NCI-H128 (cell line): Measurements from ENCODE around the gene THBD.
"Not testable (repeated sequence)": the region's sequence is repeated elsewhere in the genome, so short reads cannot be mapped to it uniquely, and the experiment has no call there.

Source experiments
- DNase-seq: peaks from one replicate; lab custom pipeline; 2025; ENCODE audit not compliant: unreplicated experiment; lab: John Stamatoyannopoulos, UW

THBD gene

DNA sequence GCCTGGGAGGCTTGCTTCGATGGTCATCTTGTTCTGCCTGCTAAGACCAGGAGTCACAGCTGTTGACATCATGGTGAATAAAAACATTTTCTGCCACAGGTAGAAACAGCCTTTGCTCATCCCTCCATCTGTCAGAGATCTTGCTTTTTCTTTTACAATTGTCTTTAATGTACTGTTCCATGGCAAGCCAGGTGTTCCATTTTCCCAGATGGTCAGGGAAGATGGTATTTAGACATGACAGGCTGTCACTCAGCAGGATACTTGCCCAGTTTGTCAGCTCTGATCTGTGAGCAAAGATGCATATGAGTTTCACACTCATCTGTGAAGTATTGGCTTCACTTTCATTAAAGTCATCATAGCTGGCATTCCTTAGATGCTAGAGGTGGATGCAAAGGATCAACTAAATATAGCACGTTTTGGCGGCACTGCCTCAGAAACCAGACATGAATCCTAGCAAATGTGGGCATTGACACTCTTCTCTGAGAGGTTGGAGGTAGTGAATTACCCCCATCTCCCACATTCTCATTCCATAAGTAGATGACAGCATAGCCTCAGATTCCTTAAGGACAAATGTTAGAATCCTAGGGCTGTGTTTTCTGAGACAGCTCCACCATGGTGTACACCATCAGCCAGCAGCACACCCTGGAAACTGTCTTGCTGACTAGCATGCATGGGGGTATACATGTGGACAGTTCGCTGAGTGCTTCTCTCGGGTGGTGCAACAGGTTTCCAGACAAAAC, 10.2 kb downstream of the THBD start:
- DNase-seq: no peak

DNA sequence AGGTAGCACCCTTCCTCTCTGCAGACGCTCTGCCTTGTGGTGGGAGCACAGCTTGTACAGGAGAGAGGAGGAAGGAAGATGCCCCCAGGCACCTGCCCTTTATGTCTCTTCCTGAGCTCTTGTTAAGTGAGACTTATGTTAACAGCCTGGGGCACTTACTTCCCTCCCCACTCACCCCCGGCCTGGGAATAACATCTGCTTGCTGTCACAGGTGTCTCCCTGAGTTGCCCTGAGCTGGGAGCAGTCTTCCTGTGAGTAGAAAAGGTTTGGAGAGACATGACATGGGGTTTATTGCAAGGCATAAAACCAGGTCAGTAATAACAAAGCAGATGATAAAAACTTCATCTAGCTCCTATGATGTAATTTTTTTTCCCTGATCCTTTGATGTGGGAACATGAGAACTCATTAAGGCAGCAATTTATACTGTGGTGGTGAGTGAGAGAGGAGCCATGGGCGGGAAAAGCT, 12.4 kb downstream of the THBD start:
- no peak for DNase-seq

DNA sequence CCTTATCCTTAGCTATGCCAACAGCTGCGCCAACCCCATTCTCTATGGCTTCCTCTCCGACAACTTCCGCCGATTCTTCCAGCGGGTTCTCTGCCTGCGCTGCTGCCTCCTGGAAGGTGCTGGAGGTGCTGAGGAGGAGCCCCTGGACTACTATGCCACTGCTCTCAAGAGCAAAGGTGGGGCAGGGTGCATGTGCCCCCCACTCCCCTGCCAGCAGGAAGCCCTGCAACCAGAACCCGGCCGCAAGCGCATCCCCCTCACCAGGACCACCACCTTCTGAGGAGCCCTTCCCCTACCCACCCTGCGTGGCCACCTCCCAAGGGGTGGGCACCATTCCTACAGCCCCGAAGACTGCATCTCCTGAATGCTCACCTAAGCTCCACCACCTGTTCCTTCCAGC, 13.1 kb downstream of the THBD start:
- no peak for DNase-seq

DNA sequence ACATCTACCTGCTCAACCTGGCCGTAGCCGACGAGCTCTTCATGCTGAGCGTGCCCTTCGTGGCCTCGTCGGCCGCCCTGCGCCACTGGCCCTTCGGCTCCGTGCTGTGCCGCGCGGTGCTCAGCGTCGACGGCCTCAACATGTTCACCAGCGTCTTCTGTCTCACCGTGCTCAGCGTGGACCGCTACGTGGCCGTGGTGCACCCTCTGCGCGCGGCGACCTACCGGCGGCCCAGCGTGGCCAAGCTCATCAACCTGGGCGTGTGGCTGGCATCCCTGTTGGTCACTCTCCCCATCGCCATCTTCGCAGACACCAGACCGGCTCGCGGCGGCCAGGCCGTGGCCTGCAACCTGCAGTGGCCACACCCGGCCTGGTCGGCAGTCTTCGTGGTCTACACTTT, 13.7 kb downstream of the THBD start:
- no peak for DNase-seq

DNA sequence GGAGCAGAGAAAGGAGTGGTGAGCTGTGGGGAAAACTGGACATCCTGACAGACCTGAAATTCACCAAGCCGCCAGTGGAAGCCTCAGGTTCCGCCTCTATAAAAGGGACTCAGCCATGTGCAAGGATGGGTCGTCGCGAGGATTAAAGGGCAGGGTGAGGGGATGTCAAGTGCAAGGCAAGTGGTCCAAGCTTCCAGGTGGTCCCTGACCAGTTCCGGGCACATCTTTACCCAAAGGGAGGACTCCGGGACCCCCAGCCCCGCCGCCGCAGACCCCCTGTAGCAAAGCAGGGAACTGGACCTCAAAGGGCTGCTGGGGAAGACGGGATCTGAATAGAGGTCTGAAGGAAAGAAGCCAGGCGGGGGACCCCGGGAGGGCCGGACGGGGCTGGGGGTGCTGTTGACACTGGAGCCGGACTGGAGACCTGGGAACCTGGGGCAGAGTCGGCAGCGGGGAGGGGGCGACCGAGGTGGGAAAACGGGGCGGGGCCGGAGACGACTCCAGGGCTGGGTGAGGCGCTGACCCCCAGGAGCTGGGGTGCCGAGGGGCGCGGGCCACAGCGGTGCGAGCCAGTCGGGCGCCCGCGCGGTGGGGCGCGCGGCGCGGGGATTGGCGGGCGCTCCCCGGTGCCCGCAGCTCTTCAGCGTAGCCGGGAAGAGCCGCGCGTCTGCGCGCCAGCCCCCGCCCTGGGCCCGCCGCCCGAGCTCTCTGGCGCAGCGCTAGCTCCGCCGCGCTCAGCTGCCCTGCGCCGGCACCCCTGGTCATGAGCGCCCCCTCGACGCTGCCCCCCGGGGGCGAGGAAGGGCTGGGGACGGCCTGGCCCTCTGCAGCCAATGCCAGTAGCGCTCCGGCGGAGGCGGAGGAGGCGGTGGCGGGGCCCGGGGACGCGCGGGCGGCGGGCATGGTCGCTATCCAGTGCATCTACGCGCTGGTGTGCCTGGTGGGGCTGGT, 14.5 kb downstream of the THBD start, which contains the start of gene SSTR4:
Gene SSTR4 (plus strand): TSS at position 592 of the 951 bp plus-strand sequence. CDS start 172 bp downstream, at position 764.
- no peak for DNase-seq

DNA sequence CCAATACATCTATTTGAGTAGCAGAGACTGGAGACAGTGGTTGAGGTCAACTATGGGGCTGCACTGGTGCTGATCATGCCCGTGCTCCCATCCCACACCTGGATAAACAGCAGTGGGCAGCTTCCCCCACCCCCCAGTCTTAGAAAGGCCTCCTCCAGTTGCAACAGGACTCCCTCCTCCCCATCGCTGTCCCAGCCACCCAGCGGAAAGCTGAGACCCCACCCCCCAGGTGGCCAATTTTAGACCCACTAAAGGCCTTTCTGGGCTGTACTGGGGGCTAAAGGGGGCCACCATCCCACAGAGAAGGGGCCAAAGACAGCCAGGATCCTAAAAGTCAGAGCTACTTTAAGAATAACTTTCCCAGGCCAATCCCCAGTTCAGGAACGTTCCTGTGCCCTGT, 15.6 kb downstream of the THBD start:
- DNase-seq: no peak

DNA sequence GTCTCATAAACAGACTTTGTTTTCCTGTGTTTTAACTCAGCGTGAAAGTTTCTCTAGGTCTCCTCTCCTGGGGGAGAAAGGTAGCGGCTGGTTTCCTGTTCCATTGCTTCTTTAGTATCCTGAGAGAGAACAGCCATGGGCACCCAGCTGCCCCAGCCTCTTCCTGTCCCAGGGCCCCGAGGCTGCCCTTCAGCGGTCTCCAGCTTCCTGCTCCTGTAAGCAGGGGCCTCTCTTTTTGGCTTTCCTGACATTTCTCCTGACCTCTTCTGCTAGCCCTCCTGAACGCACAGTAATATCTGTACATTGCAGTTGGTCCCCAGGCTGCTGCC, 16.8 kb downstream of the THBD start:
- DNase-seq: no peak

DNA sequence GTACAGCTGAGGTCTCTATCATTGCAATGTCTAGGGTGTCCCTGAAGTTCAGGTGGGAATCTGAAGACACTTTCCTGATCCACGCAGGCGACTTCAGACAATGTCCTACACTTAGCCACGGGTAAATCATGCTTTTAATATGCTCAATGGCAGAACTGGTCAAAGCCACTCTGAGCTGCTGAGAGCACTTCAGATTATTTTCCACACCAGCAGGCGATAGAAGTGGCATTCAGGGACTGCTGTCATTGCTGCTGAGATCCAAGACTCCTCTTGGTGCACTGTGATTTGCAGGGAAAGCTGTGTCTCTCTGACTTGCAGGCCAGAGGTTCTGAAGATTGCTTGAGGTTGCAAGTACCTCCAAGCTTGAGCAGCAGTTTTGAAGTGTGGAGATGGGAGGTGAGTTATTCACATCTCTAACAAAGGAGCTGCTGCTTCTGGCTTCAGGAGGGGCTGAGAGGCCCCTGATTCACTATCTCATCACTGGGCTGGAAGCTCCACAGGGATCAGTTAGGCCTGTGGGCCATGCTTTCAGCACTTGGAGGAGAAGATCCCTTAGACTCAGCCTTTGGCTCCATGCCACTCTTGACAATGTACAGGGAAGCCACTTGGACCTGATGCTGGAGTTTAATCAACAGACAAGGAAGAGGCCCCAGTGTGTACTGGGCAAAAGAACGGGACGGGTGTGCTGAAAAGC, 17.3 kb downstream of the THBD start:
- no peak for DNase-seq

DNA sequence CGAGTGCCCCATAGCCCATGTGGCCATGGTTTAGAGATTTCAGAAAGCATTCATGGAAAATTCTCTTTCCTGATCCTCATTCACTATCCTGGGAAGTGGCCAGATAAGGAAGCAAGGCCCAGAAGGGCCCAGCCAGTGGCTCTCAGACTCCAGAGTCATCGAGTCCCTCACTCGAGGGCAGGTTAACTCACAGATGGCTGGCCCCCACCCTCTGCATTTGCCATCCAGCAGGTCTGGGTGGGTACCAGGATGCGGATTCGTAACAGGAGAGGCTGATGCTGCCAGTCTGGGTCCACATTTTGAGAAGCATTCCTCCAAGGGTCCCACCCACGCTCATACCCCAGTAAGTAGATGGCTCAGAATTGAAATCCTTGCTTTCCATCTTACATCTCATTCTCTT, 18.1 kb downstream of the THBD start:
- no peak for DNase-seq

DNA sequence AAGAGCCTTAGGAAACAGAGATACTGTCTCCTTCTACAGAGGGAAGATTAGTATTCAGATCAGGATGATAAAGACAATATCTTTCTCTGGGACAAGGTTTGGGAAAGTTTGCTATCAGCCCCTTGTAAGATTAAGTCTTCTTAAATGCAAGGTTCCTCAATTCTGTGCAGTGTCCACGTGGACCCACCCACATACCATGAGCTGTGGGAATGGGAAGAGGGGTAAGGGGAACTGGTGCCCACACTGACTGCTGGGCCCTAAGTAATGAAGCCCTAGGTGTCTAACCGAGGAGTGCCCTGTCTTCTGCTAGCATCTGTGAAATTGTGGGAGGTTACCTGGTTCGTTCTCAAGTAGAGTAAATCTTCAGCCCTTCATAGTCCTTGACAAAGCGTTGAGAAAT, 20.1 kb downstream of the THBD start:
- no peak for DNase-seq

DNA sequence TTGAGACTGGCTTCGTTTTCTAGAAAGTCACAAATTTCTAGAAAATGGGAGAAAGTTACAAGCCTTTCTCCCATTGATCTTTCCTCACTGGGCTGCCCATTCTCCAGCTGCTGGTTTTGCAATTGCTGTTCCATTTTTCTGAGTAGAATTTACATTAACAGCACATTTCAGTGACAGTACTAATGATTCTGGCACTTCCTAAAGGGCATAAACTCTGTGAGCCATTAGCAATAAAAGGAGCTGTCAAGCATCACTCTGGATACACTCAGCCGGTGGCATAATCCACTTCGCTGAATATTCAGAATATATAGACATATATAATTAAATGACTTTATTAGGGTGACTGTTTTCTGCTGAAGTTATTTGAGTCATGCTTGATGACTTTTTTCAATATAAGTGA, 21.1 kb downstream of the THBD start:
- DNase-seq: no peak

DNA sequence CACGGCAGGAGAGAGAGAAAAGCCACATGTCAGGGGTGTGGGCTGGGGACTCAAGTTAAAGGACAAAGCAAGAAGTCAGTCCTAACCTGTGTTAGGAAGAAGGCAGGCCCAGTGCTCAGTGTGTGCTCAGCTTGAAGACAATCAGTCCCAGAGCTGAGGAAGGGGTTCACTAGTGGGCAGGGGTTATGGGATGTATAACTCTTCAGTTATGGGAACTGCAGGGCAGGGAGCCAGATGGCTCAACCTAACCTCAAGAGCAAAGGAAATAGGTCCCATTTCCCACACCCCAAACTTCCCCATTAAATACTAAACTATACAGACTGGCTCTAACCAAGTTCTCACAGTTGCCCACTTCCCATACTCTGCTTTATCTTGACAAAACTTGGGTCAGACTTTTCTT, 21.8 kb downstream of the THBD start:
- DNase-seq: no peak

DNA sequence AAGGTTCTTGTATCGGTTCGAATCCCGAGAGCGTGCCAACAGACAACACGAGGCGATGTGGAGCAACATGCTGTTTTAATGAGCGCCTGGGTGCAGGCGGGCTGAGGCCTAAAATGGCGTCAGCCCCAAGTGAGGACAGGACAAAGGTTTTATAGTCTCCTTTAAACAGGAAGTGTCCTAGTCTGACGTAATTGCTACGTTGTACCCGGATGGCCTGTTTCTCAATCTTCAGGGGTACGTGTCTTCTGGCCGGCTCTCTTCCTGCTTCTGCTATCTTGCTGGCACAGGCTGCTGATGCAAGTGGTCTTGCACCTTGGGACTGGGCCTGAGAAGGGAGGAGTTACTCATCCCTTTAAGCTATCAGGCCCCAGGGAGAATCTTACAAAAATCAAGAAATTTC, 24.0 kb downstream of the THBD start:
- not testable (repeated sequence) for DNase-seq

DNA sequence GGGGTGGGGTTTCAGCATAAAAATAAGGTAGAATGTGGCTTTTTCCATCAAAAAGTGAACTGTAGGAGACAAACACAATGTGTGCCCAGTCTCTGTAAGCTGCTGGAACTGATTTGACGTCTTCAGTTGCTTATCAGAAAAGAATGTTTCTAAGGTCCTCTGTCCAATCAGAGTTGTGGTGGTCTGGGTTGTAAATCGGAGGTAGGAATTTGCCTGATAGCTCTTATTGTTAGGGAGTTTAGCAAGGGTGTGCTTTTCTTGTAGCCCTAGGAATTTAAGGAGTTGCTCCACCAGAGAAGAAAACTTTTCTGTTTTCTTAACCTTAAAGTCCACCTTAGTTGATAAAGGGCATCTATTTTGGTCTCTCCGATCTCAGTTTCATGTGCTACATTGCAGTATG, 24.8 kb downstream of the THBD start:
- no peak for DNase-seq

DNA sequence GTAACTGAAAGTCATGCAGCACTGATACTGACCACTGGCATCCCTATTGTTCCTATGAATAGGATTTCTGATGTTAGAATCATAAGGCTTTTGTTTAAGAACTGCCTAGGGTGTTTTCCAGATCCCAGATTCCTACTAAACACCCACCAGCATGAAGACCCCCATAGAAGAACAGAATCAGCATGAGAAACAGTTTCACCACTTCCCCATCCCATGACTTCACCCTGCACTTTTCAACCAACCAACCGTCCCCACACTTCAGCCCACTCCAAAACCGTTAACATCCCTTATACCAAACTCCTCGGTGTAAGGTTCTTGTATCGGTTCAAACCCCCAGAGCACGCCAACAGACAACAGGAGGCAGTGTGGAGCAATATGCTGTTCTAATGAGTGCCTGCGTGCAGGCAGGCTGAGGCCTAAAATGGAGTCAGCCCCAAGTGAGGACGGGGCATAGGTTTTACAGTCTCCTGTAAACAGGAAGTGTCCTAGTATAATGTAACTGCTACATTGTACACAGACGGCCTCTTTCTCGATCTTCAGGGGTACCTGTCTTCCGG, 25.8 kb downstream of the THBD start:
- DNase-seq: no peak

DNA sequence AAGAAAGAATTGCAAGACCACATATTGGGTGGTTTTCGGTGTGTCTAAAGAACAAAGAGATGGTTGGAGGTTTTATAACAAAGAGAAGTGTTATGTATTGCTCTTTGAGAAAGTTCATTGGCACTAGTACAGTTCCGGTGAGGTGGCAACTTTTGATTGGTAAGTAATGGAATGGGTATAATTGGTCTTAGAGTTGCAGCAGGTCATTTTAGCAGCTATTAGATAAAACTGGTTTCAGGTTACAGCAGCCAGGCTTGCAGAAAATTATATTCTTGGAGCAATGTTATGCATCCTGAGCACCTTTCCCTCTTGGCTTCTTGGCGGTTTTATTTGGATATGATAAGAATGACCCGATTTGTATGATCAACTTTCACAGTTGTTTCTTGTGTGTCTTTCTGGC, 26.6 kb downstream of the THBD start:
- DNase-seq: no peak

DNA sequence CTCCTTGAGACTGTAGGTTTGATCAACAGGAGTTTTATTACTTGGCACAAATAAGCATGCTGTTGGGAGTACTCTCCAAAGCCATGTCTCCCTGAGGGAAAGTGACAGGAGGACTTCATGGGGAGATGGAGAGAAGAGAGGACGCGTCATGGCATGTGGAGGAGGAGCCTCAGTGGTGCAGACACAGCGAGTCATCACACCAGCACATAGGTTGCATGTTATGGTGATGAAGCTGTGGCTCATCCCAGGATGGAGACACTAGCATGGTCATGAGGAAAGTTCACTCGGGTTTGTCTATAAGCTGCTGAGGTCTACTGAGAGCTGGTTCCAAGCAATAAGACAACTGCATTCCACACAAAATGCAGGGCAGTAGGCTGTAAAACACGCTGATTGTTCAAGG, 27.5 kb downstream of the THBD start:
- no peak for DNase-seq

DNA sequence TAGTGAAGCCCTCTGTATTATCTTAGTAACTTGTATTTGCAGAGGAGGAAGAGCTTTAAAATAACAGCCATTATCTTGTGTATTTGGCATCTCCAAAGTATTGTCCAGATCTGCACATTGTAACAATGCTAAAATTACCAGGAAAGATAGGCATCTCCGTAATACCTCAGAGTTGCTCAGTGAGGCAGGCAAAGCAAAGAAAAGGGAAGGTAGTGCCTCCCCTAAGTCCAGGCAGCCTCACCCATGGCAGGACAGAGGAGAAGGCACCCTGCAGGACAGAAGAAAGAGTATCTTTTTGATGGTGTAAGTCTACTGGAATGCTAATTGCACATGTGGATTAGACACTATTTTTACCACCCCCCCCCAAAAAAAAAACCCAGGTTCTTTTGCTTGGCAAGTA, 27.9 kb downstream of the THBD start:
- no peak for DNase-seq

DNA sequence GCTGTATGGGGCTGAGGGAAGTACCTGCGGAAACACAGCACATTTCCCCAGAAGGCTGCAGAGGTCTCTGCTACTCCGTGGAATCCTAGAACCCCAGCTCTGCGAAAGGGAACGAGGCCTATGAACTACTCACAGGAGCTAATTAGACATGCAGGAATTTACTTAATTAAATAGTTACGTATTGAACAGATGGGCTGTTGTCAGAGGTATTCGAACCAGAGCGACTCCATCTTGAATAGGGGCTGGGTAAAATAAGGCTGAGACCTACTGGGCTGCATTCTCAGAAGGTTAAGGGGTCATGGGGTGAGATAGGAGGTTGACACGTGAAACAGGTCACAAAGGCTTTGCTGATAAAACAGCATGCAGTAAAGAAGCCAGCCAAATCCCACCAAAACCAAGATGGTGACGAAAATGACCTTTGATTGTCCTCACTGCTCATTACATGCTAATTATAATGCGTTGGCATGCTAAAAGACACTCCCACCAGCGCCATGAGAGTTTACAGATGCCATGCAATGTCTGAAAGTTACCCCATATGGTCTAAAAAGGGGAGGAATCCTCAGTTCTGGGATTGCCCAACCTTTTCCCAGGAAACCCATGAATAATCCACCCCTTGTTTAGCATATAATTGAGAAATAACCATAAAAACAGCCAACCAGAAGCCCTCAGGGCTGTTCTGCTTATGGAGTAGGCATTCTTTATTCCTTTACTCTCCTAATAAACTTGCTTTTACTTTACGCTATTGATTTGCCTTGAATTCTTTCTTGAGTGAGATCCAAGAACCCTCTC, 29.0 kb downstream of the THBD start:
- DNase-seq: no peak

DNA sequence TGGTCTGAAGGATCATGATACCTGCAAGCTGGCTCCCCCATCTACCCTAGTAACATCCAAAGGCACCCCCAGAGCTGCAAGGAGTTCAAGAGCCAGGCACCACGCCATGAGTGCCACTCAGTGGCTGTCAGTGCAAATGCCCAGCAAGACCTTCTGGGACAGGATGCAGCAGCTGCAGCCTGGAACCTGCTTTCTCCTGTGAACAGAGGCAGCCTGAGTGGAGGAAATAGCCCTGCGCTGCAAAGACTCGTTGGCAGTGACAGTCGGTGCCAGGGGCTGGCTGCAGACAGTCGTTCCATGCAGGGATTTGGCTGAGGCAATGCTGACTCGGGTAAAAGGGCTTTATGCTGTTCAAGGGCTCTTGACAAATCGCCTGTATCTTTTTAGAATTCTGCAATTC, 30.1 kb downstream of the THBD start:
- DNase-seq: no peak

DNA sequence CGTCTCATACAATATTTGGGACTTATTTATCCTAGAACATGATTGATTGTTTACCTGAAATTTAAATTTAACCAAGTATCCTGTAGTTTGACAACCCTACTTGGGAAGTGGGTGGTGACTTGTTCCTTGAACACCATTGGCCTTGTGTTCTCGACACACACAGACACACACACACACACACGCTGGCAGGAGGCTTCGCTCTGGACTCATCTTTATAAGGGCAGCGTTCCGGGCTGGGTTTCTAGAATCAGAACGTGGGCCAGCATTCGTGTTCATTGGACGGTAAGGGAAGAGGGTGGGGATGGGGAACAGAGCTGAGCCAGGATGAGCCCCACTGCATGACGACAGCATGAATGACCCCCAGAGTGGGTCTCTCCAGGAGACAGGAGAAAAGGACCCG, 30.5 kb downstream of the THBD start:
- DNase-seq: no peak
